HepG2 (cell line): ENCODE measurements around the gene WNT7B. TPM values are rescaled to one million over a fixed set of nuclear protein-coding genes. Genes with fewer than 3 reads are reported as not detected.

Source experiments
- ATAC-seq: fragments of 200-7000 bp; cut with Tn5 transposase; 3 replicates; pipeline ENCODE4 v1.9.1; 2020; ENCODE audit warnings: mild to moderate bottlenecking, moderate library complexity
- BruUV-seq: library from RNA; stranded (reverse); fragments of 400-500 nt; replicated peaks from 2 replicates; lab custom pipeline; 2021; lab: Mats Ljungman, UMichigan
- CTCF ChIA-PET: fragments of 300-600 bp; formaldehyde crosslinking; extraction: SDS; loops from one replicate; lab custom pipeline; 2021; ENCODE audit warnings: low total read pairs, inconsistent platforms, low intra/inter-chr PET ratio; lab: Yijun Ruan, JAX
- POLR2A ChIA-PET: fragments of 350-600 bp; sonication (Branson Sonifier 250); formaldehyde crosslinking; loops from one replicate; lab custom pipeline; 2020; ENCODE audit warnings: antibody characterized with exemption, inconsistent platforms; lab: Yijun Ruan, JAX
- DNase-seq: peaks from one replicate; pipeline ENCODE4 v3.0.0-alpha.2; 2015; ENCODE audit warnings: low spot score
- FAIRE-seq: peaks from 3 replicates; lab custom pipeline; 2011; peaks lifted over from hg19 to GRCh38; lab: Jason Lieb, UNC
- H2AFZ ChIP-seq: one replicate; pipeline ENCODE4 v1.6.1; 2011; ENCODE audit warnings: low read length, inconsistent platforms
- H3K27ac ChIP-seq: fragments of 300-600 bp; 3 replicates; pipeline ENCODE4 v1.8.0; 2011; ENCODE audit warnings: mixed run types, mild to moderate bottlenecking, mixed read lengths, low read length, inconsistent platforms; ENCODE audit not compliant: insufficient read depth; ENCODE audit errors: extremely low read length
- H3K27me3 ChIP-seq, 2 experiments: fragments of 200-600 bp in 1 of 2; 2 replicates in 1 of 2; 3 replicates in 1 of 2; pipeline versions ENCODE4 v1.6.0 to v1.8.0; 2011; ENCODE audit warnings: low read length in 2 of 2, mild to moderate bottlenecking in 2 of 2, moderate library complexity in 2 of 2, inconsistent platforms in 1 of 2; ENCODE audit not compliant: insufficient read depth in 2 of 2, control insufficient read depth in 1 of 2
- H3K36me3 ChIP-seq, 2 experiments: fragments of 200-600 bp in 1 of 2; replicated peaks in 1 of 2; 2 replicates in 1 of 2; 3 replicates in 1 of 2; pipeline versions ENCODE4 v1.5.1 to v1.8.0; 2011; ENCODE audit warnings: low read length in 2 of 2, inconsistent platforms in 1 of 2; ENCODE audit not compliant: insufficient read depth in 2 of 2, control insufficient read depth in 1 of 2
- H3K4me1 ChIP-seq: 2 replicates; pipeline ENCODE4 v1.5.1; 2012; ENCODE audit warnings: low read length, inconsistent platforms; ENCODE audit not compliant: insufficient read depth
- H3K4me2 ChIP-seq: 2 replicates; pipeline ENCODE4 v1.6.0; 2011; ENCODE audit warnings: low read depth, low read length, inconsistent platforms
- H3K4me3 ChIP-seq, 3 experiments: fragments of 200-600 bp in 1 of 3; sonication (generic), shearing (Covaris generic) in 1 of 3; replicated peaks in 1 of 3; 2 replicates each; pipeline ENCODE4 v1.5.1; 2011 to 2016; ENCODE audit warnings: low read length in 3 of 3, inconsistent platforms in 2 of 3, low read depth in 2 of 3, mild to moderate bottlenecking in 2 of 3, control low read depth in 1 of 3, mixed read lengths in 1 of 3; ENCODE audit not compliant: insufficient read depth in 1 of 3
- H3K79me2 ChIP-seq: one replicate; pipeline ENCODE4 v1.6.1; 2011; ENCODE audit warnings: low read length, inconsistent platforms; ENCODE audit not compliant: insufficient read depth
- H3K9ac ChIP-seq: 2 replicates; pipeline ENCODE4 v1.6.0; 2011; ENCODE audit warnings: mild to moderate bottlenecking, low read depth, low read length, inconsistent platforms; ENCODE audit not compliant: insufficient read depth
- H3K9me3 ChIP-seq: 2 replicates; pipeline ENCODE4 v1.5.1; 2012; ENCODE audit warnings: mild to moderate bottlenecking, low read length
- H4K20me1 ChIP-seq: 2 replicates; pipeline ENCODE4 v1.6.0; 2011; ENCODE audit warnings: inconsistent platforms, mild to moderate bottlenecking, low read length, moderate library complexity; ENCODE audit not compliant: insufficient read depth
- CBX1 ChIP-seq: IDR thresholded peaks from one replicate; pipeline ENCODE4 v1.6.1; 2016; ENCODE audit warnings: antibody characterized with exemption, low read depth
- HDAC1 ChIP-seq: sonication (generic); formaldehyde crosslinking; IDR thresholded peaks from 2 replicates; pipeline ENCODE4 v1.5.1; 2020; ENCODE audit warnings: mild to moderate bottlenecking, missing genetic modification reagents
- PAF1 ChIP-seq: IDR thresholded peaks from 2 replicates; pipeline ENCODE4 v1.6.1; 2016; ENCODE audit warnings: missing genetic modification reagents, missing compliant biosample characterization
- REL ChIP-seq: sonication (generic); formaldehyde crosslinking; conservative IDR thresholded peaks from 2 replicates; pipeline ENCODE4 v1.8.0; 2022; ENCODE audit warnings: mild to moderate bottlenecking, missing genetic modification reagents, moderate library complexity
- SALL1 ChIP-seq: sonication (generic); formaldehyde crosslinking; IDR thresholded peaks from 2 replicates; pipeline ENCODE4 v1.8.0; 2022; ENCODE audit warnings: mild to moderate bottlenecking, missing genetic modification reagents
- SRY ChIP-seq: sonication (generic); formaldehyde crosslinking; IDR thresholded peaks from 2 replicates; pipeline ENCODE4 v1.8.0; 2022; ENCODE audit warnings: mild to moderate bottlenecking, missing genetic modification reagents
- ZBTB1 ChIP-seq: sonication (generic); formaldehyde crosslinking; IDR thresholded peaks from 2 replicates; pipeline ENCODE4 v1.4.0; 2020; ENCODE audit warnings: missing genetic modification reagents, borderline replicate concordance
- ZBTB2 ChIP-seq: sonication (generic); formaldehyde crosslinking; IDR thresholded peaks from 2 replicates; pipeline ENCODE4 v1.8.0; 2022; ENCODE audit warnings: low read depth, missing genetic modification reagents
- ZFYVE20 ChIP-seq: sonication (generic); formaldehyde crosslinking; IDR thresholded peaks from 2 replicates; pipeline ENCODE4 v1.8.0; 2023; ENCODE audit warnings: low read depth, mild to moderate bottlenecking, moderate library complexity, missing genetic modification reagents, borderline replicate concordance
- ZNF589 ChIP-seq: sonication (generic); formaldehyde crosslinking; conservative IDR thresholded peaks from 2 replicates; pipeline ENCODE4 v1.8.0; 2022; ENCODE audit warnings: mild to moderate bottlenecking, moderate library complexity, missing genetic modification reagents
- ZNF652 ChIP-seq: IDR thresholded peaks from 2 replicates; pipeline ENCODE4 v1.6.1; 2016; ENCODE audit warnings: low read depth, borderline replicate concordance
- WGBS: methylation state at CpG from one replicate; pipeline ENCODE4 v1.1.6; 2017; ENCODE audit warnings: low lambda C conversion rate; 5-methylcytosine and 5-hydroxymethylcytosine counted together
- in situ Hi-C: cut with HindIII; loops from 2 replicates; pipeline ENCODE4 v1.10.0; 2017; ENCODE audit warnings: low pct_unique_long_range_greater_than_20kb; ENCODE audit not compliant: extremely low pct_ligation_motif_present
- intact Hi-C: fragments of 100-400 bp; cut with micrococcal nuclease; formaldehyde crosslinking; loops from one replicate; pipeline ENCODE4 v1.10.0; 2022; ENCODE audit not compliant: unreplicated experiment
- polyA plus RNA-seq, 8 experiments: library from polyadenylated mRNA; depleted of rRNA in 3 of 8; stranded (reverse) in 7 of 8; unstranded in 1 of 8; fragments of >200 nt; fragmentation: Illumina TruSeq in 4 of 8; extraction: Trizol in 4 of 8; gene quantifications; 2 replicates each; pipeline versions ENCODE4 v1.2.1 to v1.2.3, GENCODE V29; 2011 to 2016; ENCODE audit warnings: low read depth in 4 of 8, missing spikeins in 1 of 8, mixed read lengths in 1 of 8; ENCODE audit not compliant: insufficient read depth in 1 of 8
- total RNA-seq, 5 experiments: library from RNA; depleted of rRNA; stranded (reverse); fragments of >200 nt; fragmentation: Illumina TruSeq; extraction: Trizol; gene quantifications; 2 replicates each; pipeline ENCODE4 v1.2.3, GENCODE V29; 2016; ENCODE audit warnings: low read depth in 1 of 5
- TF ChIP-seq, protein P1 (sequence below): sonication (generic); formaldehyde crosslinking; IDR thresholded peaks from 2 replicates; pipeline ENCODE4 v1.4.0; 2020; ENCODE audit warnings: missing genetic modification reagents
- TF ChIP-seq, protein P2 (sequence below): sonication (generic); formaldehyde crosslinking; IDR thresholded peaks from 2 replicates; pipeline ENCODE4 v1.5.1; 2020; ENCODE audit warnings: missing genetic modification reagents, mild to moderate bottlenecking, borderline replicate concordance
- TF ChIP-seq, protein P3 (sequence below): sonication (generic); formaldehyde crosslinking; IDR thresholded peaks from 2 replicates; pipeline ENCODE4 v1.4.0; 2020; ENCODE audit warnings: missing genetic modification reagents

The WNT7B gene
- total and polyA plus RNA-seq, 2 of the 13 experiments (the other 11 are each of a cell fraction or from before 2014, with no cell fraction given), result 0.09 TPM; not detected in 1

DNA sequence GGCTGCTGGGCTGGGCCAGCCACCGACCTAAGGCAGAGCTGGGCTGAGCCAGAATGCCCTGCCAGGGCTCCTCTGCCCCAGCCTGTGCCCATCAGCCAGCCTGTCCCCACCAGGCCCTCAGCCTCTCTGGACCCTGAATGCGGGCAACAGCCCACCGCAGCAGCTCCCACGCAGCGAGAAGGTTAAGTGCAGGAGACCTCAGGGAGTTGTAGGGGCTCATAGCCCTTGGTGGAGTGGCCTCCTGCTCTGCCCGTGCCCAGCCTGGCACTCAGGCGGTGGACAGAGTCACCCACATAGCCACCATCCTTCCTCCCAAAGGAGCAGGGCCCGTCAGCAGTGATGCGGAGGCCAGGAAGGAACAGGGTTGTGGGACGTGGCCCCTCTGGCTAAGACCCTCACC lies 19.1 kb downstream of the WNT7B start:
- H2AFZ ChIP-seq, result no peak overlapping the region
- H3K4me2 ChIP-seq, result no peak overlapping the region
- intact Hi-C loops, result no loop called here
- no peak overlapping the region for H3K4me3 ChIP-seq
- DNase-seq (no peak), FAIRE-seq (no peak), ATAC-seq (no peak)
- H3K27ac ChIP-seq, result no peak overlapping the region
- POLR2A ChIA-PET, result no interaction called here
- no peaks in the 10 kb centered on the region for H4K20me1 ChIP-seq
- WGBS, result 58% methylated on average over 3 of the region's 10 CpGs
- no peaks in the 10 kb centered on the region for H3K36me3 ChIP-seq
- in situ Hi-C loops, result no loop called here
- no peak overlapping the region for H3K9ac ChIP-seq
- no TSS peak for BruUV-seq
- no peaks in the 10 kb centered on the region for H3K9me3 ChIP-seq
- H3K27me3 ChIP-seq, result peaks cover 21 to 69% of the 10 kb centered on the region in 2 experiments
- no peaks in the 10 kb centered on the region for H3K4me1 ChIP-seq
- H3K79me2 ChIP-seq, result no peaks in the 10 kb centered on the region
- CTCF ChIA-PET, result no interaction called here
- TF ChIP-seq ZBTB2 (CRISPR knock-in tag) (no peak), PAF1 (CRISPR knock-in tag) (no peak), ZBTB1 (CRISPR knock-in tag) (no peak), SALL1 (CRISPR knock-in tag) (no peak), REL (CRISPR knock-in tag) (no peak), SRY (CRISPR knock-in tag) (no peak), HDAC1 (CRISPR knock-in tag) (no peak), CBX1 (no peak), ZFYVE20 (no peak), ZNF589 (no peak), ZNF652 (no peak)
- TF ChIP-seq, protein P1, sequence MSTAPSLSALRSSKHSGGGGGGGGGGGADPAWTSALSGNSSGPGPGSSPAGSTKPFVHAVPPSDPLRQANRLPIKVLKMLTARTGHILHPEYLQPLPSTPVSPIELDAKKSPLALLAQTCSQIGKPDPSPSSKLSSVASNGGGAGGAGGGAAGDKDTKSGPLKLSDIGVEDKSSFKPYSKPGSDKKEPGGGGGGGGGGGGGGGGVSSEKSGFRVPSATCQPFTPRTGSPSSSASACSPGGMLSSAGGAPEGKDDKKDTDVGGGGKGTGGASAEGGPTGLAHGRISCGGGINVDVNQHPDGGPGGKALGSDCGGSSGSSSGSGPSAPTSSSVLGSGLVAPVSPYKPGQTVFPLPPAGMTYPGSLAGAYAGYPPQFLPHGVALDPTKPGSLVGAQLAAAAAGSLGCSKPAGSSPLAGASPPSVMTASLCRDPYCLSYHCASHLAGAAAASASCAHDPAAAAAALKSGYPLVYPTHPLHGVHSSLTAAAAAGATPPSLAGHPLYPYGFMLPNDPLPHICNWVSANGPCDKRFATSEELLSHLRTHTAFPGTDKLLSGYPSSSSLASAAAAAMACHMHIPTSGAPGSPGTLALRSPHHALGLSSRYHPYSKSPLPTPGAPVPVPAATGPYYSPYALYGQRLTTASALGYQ (CRISPR knock-in tag), result no peak
- TF ChIP-seq, protein P2, sequence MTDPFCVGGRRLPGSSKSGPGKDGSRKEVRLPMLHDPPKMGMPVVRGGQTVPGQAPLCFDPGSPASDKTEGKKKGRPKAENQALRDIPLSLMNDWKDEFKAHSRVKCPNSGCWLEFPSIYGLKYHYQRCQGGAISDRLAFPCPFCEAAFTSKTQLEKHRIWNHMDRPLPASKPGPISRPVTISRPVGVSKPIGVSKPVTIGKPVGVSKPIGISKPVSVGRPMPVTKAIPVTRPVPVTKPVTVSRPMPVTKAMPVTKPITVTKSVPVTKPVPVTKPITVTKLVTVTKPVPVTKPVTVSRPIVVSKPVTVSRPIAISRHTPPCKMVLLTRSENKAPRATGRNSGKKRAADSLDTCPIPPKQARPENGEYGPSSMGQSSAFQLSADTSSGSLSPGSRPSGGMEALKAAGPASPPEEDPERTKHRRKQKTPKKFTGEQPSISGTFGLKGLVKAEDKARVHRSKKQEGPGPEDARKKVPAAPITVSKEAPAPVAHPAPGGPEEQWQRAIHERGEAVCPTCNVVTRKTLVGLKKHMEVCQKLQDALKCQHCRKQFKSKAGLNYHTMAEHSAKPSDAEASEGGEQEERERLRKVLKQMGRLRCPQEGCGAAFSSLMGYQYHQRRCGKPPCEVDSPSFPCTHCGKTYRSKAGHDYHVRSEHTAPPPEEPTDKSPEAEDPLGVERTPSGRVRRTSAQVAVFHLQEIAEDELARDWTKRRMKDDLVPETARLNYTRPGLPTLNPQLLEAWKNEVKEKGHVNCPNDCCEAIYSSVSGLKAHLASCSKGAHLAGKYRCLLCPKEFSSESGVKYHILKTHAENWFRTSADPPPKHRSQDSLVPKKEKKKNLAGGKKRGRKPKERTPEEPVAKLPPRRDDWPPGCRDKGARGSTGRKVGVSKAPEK, result no peak
- TF ChIP-seq, protein P3, sequence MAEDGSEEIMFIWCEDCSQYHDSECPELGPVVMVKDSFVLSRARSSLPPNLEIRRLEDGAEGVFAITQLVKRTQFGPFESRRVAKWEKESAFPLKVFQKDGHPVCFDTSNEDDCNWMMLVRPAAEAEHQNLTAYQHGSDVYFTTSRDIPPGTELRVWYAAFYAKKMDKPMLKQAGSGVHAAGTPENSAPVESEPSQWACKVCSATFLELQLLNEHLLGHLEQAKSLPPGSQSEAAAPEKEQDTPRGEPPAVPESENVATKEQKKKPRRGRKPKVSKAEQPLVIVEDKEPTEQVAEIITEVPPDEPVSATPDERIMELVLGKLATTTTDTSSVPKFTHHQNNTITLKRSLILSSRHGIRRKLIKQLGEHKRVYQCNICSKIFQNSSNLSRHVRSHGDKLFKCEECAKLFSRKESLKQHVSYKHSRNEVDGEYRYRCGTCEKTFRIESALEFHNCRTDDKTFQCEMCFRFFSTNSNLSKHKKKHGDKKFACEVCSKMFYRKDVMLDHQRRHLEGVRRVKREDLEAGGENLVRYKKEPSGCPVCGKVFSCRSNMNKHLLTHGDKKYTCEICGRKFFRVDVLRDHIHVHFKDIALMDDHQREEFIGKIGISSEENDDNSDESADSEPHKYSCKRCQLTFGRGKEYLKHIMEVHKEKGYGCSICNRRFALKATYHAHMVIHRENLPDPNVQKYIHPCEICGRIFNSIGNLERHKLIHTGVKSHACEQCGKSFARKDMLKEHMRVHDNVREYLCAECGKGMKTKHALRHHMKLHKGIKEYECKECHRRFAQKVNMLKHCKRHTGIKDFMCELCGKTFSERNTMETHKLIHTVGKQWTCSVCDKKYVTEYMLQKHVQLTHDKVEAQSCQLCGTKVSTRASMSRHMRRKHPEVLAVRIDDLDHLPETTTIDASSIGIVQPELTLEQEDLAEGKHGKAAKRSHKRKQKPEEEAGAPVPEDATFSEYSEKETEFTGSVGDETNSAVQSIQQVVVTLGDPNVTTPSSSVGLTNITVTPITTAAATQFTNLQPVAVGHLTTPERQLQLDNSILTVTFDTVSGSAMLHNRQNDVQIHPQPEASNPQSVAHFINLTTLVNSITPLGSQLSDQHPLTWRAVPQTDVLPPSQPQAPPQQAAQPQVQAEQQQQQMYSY (CRISPR knock-in tag), result no peak
